Subcutaneous adipose tissue (tissue), 4 donors: ENCODE results near the gene PKHD1. TPM values are rescaled to one million over a fixed set of nuclear protein-coding genes. Genes with fewer than 3 reads are reported as not detected.

Experiments used
- total RNA-seq, 4 donors: library from RNA; depleted of rRNA; stranded (reverse); fragments of >200 nt; gene quantifications; one replicate each; pipeline ENCODE4 v1.1.0, GENCODE V29; 2016
- TF ChIP-seq, protein P1 (sequence below): fragments of 450-650 bp; IDR thresholded peaks from one replicate; pipeline ENCODE4 v1.5.1; 2016; ENCODE audit warnings: low read depth, mild to moderate bottlenecking, control low read depth, antibody characterized with exemption, moderate library complexity

The PKHD1 gene
- total RNA-seq, 4 donors from 2014 or later: under 0.01 to 1.1 (median 0.35) TPM

DNA sequence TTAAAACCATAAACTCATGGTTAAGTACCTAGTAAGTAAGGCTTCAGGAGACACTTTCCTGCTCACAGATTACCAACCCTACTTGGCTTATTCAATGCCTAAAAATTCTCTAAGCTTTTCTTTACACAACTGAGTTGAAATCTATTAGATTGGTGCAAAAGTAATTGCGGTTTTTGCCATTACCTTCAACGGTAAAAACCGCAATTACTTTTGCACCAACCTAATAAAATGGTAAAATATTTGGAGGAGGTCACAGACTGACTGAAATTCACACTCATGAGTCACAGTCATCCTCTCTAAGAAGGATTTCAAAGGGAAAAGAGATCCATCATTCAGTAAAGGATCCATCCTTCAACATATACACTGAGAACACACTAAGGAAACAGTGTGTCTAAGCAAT, 25.9 kb downstream of the PKHD1 start:
- TF ChIP-seq, protein P1, sequence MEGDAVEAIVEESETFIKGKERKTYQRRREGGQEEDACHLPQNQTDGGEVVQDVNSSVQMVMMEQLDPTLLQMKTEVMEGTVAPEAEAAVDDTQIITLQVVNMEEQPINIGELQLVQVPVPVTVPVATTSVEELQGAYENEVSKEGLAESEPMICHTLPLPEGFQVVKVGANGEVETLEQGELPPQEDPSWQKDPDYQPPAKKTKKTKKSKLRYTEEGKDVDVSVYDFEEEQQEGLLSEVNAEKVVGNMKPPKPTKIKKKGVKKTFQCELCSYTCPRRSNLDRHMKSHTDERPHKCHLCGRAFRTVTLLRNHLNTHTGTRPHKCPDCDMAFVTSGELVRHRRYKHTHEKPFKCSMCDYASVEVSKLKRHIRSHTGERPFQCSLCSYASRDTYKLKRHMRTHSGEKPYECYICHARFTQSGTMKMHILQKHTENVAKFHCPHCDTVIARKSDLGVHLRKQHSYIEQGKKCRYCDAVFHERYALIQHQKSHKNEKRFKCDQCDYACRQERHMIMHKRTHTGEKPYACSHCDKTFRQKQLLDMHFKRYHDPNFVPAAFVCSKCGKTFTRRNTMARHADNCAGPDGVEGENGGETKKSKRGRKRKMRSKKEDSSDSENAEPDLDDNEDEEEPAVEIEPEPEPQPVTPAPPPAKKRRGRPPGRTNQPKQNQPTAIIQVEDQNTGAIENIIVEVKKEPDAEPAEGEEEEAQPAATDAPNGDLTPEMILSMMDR: no peak

DNA sequence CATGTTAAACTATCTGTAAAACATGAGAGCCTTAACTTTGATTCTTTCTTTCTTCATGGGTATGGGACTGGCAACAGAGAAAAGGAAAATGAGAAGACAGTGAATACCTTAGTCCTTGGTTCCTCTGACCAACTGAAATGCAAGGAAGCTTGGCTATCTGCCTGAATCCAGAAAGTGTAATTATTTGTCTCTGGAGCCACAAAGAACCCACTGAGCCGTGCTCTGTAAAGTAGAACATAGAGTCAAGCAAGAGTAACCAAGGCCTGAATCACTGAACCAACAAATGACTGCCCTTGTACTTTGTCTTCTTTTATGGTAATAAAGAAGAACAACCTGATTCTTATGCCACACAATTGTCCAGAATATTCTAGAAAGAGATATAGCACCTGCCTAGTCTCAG, 27.6 kb downstream of the PKHD1 start:
- TF ChIP-seq, protein P1: no peak

DNA sequence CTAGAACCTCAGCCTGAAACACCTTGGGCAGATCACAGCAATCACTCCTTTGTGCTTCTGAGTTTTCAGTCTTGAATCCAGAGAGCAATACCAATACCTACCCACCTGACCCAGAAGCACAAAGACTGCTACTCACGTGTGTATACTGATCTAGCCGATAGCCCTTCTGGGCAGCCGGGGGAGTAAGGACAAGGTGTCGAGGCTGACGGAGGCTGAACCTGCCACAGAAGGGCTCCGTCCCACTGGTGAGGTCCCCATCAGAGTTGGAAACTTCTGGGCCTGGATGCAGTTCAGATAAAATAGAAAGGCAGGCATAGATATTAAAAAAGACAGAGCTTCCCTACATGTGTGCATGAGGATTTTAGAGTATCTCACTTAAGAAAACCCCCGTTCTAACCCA, 32.0 kb downstream of the PKHD1 start:
- TF ChIP-seq, protein P1: no peak

DNA sequence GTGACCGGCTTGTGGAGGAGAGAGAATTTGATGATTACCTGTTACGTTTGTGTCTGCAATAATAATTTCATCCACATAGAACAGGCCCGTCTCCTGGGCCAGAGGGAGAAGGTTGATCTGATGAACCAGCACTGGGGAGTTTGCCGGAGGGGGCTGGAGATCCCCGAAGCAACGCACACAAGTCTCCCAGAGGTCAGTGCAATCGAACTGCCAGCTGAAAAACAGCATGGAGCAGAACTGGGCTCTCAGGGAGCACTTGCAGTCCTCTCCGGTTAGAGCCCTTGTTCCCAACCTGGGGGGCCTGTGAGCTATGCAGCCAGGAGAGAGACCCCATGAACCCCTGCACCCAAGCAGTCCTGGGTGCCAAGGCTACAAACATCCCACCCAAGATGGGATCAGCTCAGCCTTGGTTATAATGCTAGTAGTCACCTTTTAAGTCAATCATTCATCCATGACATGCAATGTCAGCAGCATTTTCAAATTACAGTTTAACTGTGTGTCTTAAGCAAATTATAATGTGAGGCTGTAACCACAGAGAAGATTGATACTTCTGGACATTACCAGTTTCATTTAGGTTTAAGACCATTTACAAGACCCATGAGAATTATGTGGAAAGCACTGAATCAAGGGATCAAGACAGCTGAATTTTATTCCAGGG, 34.2 kb downstream of the PKHD1 start:
- TF ChIP-seq, protein P1: no peak

DNA sequence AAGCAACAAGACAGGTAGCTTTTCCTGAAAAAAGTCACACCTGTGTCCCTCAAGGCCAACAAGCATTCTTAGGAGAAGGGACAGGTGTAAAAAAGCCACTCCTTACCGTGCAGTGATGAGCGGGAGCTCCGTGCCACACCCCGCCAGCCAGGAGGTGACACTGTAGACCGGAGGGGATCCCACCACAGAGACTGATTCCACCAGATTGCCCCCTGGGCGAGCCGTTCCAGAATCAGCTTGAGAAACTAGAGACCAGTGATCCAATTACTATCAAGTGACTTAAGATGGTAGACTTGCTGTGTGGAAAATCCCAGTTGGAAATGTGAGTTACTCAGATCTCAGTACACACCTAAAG, 37.4 kb downstream of the PKHD1 start:
- TF ChIP-seq, protein P1: no peak

DNA sequence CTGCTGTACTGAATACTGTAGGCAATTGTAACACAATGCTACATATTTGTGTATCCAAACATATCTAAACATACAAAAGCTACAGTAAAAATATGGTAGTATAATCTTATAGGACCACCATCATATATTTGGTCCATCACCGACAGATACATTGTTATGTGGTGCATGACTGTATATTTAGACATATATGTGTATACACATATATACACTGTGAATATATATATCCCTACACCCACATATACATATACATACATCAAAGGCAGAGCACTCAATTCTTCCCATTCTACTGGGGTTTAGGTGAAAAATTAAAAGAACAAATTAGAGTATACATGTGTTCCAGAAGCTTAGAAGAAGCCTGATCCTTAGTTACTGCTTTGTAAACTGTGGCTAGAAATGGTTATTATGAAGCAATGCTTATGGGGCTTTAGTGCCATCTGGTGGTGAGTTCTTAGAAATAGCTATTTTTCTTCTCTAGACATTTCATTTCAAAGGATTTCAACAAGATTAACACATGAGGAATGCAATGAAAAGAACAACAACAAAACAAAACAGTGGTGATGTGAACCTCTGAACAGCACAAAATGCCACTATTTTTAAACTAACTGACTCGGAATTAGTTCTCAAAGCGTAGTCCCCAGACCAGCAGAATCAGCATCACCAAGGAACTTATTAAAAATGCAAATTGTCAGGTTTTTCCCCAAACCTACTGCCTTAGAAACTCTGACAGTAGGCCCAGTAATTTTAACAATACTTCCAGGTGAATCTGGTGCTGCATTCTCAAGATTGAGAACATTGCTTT, 38.0 kb downstream of the PKHD1 start:
- TF ChIP-seq, protein P1: no peak

DNA sequence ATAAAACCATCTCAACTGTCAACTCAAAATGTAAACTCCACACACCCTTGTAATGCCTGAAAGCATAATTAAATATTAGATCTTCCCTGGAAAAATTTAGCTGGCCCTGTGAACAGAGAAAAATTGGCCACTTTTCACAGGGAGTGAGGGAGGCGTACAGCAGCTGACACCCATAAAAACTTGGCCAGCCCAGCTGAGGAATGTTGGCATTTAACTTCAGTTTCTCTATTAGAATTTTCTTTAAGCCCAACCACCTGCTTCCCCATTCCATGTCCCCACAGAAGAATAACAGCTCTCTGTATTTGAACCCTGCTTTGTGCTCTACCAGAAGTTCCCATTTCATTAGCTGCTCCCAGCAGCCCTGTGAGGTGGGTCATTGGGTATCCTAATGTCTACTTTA, 41.0 kb downstream of the PKHD1 start:
- TF ChIP-seq, protein P1: no peak
